ENCODE results near the gene GOLGA6D.
"Not testable (repeated sequence)": the region's sequence is repeated elsewhere in the genome, so short reads cannot be mapped to it uniquely, and the experiment has no call there.

Gene GOLGA6D, protein sequence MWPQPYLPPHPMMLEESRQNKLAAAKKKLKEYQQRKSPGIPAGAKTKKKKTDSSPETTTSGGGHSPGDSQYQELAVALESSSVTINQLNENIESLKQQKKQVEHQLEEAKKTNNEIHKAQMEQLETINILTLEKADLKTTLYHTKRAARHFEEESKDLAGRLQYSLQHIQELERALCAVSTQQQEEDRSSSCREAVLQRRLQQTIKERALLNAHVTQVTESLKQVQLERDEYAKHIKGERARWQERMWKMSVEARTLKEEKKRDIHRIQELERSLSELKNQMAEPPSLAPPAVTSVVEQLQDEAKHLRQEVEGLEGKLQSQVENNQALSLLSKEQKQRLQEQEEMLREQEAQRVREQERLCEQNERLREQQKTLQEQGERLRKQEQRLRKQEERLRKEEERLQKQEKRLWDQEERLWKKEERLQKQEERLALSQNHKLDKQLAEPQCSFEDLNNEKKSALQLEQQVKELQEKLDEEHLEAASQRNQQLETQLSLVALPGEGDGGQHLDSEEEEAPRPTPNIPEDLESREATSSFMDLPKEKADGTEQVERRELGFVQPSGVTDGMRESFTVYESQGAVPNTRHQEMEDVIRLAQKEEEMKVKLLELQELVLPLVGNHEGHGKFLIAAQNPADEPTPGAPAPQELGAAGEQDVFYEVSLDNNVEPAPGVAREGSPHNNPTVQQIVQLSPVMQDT

DNA sequence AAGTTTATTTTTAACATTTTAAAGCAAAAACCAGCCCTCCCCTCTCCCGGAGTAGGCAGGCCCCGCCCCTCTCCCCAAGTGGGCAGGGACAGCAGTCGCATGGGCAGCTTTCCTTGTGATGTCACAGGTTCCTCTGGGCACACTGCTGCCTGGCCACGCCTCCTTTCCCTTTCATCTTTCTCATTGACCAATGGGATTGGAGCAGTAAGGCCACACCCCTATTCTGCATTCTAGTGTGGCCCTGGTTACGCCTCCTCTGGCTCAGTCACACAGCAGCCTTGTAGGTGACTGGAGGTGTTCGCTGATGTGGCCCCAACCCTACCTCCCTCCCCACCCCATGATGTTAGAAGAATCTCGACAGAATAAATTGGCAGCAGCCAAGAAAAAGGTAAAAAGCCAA, at the start of gene GOLGA6D:
Gene GOLGA6D, plus strand, starts transcription at position 264 of the 400 bp plus-strand sequence. Its CDS starts 41 bp downstream, at position 305.
- DNase-seq, result not testable (repeated sequence)

DNA sequence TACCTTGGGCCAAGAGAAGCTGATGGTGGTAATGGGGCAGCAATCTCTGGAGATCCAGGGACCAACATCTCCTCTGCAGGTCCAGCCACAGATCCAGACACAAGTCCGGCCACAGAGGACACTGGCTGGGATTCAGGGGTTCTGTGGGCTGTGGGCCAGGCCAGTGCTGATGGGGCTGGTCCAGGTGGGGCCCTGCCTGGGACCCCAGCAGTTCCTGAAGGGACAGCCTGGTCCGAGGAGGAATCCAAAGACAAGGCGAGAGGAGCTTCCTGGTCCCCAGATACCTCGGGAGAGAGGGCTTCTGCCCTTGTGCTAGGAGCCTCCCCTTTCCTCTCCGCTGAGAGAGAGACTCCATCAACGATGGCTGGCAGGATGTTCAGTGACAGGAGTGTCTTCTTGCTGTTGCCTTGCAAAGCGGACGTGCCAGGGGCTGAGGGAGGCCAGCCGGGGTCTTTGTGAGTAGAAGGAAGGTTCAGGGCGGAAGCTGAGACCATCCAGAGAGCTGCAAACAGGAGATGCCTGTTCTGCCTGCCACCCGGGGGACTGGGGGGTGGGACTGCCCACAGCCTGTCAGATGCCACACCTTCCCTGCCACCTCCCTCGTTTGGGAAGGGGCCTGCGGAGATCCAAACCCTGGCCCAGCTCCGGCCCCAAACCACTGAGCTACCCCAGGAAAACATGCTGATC, 49.0 kb upstream of the GOLGA6D start:
- DNase-seq, result no peak

DNA sequence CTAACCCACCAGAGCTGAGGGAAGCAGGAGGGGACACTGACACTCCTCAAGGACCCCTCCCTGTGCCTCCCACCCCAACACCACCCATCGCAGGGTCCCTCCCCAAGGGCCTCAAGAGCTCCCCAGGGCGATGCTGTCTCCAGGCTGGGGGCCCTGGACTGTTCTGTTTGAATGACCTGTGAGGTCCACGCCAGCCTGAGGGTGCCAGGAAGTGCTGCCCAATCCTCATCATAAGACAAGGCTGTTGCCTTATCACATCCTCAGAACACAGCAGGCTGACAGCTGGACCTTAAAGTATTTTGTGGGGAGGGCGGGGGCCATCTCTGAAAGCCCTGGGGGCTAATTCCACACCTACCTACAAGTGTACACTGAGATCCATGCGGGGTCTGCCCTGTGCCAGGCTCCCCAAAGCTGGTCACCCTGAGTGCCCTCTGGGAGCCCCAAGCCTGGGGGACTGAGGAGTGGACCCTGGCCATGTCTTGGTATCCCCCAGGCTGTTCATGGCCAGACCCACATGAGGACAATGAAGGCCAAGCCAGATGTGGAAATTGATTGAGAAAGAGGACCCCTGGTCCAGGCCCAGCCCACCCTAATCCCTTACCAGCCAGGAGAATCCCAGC, 48.3 kb upstream of the GOLGA6D start:
- no peak for DNase-seq

DNA sequence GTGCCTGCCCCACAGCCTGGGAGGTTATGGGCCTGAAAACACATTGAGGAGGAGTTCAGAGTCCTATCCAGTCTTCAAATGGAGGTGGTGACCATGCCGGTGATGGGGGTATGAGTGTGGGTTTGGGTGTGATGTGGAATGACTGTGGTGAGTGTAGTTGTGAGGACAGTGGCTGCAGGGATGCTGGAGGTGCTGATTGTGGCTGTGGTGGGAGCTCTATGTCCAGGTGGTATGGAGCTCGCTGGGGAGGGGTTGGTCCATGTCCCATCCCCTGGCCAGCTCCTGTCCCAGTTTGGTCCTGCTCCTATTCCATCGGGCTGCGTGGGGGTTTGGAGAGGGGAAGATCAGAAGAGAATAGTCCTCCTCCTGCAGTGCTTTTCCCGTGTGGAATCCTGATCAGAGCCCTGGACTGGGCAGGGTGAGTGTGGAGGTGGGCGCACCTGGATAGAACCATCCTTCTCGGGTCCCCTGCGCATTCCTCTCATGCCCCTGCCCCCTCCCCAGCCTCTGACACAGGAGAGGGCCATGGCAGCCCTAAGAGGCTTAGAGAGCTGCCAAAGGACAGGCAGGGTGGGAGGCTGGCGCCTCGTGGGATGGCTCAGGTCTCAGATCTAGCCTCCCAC, 47.5 kb upstream of the GOLGA6D start:
- no peak for DNase-seq

DNA sequence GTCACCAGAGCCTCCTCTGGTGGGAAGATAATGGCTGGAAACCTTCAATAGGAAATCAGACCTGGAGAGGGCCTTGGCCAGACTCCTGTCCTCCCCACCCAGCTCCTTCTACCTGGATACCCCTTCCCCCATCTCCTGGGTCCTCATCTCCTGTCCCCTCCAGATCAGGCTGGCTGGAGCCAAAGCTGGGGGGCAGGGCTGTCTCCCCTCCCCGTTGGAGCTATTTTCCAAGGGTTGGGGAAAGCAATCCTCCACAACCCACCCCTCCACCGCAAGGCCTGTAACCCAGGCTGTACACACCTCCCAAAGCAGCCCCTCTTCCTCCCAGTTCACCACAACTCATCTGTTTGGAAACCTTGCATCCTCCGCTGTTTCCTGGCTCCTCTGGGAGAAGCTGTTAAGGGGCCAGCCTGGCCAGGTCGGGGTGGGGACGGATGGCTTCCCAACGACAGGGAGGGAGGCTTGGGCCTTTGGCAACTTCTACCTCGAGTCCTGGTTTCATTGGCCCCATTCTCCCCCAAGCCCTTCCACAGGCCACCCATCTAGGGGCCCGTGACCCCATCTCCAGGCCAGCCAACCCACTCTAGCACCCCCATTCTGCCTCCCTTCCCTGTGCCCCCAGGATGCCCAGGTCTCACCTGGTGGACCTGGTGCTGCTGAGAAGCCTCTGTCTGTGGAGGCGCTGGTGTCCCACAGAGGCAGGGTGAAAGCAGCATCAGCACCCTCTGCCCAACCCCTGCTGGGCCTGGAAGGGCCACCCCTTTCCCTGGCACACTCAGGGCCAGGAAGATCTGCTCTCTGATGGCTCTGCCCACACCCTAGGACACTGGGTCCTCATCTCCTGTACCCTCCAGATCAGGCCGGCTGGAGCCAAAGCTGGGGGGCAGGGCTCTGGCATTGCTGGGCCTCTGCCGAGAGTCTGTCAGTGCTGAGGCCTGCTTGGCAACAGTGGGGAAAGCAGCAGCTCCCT, 46.6 kb upstream of the GOLGA6D start:
- no peak for DNase-seq

DNA sequence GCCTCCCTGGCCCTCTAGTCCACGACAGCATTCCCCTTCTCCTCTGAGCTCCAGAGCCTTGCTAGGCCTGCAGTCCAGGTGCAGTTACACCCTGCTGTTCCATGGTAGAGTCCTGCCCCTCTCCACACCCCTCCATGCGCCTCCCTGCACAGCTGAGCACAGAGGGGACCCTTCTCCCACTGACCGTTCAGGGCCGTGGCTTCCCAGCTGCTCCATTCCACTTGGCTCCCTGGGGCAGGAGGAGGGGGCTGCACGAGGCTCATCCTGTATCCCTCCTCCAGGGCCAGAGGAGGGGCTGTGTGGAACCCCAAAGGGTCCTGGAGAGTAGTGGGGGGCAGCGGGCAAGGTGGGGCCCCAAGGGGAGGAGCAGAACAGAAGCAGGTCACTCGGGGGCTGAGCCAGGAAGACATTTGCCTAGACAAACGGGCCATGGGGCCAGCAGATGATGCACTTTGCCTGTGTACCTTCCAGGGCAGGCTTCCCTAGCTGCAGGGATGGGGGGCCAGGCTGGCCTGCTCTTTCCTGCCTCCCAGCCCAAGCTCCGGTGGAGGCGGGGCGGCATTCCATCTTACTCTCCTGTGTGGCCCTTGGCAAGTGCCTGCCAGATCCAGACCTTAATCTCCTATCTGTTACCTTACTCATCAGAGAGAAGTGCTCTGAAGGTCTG, 45.2 kb upstream of the GOLGA6D start:
- DNase-seq, result no peak

DNA sequence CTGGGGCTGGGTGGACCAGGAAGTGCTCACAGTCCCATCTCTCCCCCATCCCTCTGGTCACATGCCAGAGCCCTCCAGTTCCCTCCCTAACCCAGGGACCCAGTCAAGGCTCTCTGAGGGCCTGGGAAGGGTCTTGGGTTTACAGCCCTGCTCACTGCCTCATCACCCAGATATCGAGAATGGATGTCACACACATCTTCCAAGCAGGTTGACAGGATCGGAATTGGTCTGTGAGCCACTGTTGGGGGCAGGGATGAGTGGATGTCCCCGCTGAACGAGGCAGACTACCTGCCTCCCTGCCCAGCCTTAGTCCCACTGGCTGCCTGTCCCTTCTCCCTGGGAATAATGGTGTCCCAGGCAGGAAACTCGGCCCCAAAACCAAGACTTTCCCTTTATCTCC, 44.5 kb upstream of the GOLGA6D start:
- no peak for DNase-seq

DNA sequence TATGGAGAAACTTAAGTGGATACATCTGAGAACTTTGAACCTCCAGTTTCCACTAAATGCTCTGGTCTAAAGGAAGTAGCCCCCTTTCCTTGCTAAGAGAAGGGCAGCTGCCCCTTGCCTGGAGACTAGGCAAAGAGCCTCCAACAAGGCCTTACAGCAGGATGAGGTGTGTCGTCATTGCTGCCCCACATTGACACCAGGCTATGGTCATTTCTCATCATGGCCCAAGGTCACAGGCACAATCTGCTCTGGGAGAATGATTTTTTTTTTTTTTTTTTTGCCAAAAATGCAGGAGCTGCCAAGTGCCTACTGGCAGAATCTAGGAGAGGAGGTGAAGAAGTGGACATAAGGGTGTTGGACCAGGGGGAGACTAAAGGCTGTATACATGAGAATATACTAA, 36.9 kb upstream of the GOLGA6D start:
- not testable (repeated sequence) for DNase-seq

DNA sequence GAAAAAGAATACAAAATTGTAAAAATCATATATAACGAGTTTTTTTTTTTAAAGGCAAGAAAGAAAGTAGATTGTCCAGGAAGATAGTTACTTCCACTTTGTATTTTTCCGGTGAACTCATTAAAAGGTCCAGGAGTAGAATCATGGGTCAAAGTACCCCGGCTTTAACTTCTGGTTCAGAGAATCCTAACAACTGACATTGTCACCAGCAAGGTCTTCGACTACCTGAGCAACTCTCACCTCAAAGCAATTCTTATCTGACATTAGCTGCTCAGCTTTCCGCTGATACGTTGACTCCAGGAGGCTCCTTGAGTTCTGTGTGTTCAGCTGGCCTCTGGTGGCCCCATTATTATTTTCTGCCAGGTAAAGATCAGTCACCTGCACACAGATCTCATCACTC, 33.6 kb upstream of the GOLGA6D start:
- not testable (repeated sequence) for DNase-seq

DNA sequence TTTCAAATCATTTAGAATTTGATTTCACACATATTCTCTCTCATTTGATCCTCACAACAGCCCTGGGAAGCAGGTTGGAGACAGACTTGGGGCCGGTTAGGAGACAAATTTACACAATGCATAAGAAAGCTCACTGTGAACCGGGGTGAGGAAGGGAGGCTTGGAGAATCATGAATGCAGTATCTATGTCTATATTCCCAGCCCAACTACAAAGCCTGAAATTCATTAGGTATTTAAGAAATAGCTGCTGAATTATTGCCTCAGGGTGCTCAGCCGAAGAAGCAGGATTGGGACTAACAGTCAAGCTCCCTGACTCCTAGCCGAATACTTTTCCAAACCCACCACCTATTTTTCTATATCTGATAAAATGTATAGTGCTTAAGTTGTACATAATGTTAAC, 32.9 kb upstream of the GOLGA6D start:
- no peak for DNase-seq

DNA sequence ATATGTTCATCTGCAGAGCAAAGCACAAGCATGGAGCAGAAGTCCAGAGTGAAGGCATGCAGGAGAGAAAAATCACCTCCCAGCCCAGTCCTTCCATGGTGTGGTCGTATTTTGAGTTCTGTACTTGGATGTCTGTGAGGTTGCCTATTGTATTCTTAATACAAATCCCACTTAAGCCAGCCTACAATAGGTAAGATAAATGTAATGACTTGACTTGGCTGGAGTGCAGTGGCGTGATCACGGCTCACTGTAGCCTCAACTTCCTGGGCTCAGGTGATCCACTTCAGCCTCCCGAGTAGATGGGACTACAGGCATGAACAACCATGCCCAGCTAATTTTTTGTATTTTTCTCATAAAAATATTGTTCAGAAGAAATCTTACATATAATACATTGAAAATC, 31.3 kb upstream of the GOLGA6D start:
- not testable (repeated sequence) for DNase-seq

DNA sequence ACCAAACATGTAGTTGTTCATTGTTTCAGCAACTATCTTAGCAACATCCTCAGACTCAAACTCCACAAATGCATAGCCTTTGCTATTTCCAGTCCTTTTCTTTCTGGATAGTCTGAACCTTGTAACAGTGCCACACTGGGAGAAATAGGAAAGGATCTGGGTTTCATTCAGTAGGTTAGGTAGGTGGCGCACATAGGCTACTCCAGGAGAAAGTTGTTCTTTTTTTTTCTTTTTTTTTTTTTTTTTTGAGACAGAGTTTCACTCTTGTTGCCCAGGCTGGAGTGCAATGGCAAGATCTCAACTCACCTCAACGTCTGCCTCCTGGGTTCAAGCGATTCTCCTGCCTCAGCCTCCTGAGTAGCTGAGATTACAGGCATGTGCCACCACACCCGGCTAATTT, 30.4 kb upstream of the GOLGA6D start:
- not testable (repeated sequence) for DNase-seq

DNA sequence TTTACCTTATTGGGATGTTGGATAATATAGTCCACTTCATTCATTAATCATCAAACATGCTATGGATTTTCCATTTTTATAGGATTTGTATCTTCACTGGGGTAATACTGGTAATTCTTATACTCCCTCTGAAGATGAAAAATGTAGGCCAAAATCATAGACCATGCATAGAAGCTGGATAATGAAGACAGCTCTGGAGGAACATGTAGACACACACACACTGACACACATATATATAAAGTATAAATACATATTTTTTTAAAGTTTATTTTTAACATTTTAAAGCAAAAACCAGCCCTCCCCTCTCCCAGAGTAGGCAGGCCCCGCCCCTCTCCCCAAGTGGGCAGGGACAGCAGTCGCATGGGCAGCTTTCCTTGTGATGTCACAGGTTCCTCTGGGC, 24.6 kb upstream of the GOLGA6D start, which contains the start of gene GOLGA6C:
Gene GOLGA6C, plus strand, starts transcription at position 301 of the 400 bp plus-strand sequence. CDS start 265 bp downstream, outside the sequence.
- not testable (repeated sequence) for DNase-seq

DNA sequence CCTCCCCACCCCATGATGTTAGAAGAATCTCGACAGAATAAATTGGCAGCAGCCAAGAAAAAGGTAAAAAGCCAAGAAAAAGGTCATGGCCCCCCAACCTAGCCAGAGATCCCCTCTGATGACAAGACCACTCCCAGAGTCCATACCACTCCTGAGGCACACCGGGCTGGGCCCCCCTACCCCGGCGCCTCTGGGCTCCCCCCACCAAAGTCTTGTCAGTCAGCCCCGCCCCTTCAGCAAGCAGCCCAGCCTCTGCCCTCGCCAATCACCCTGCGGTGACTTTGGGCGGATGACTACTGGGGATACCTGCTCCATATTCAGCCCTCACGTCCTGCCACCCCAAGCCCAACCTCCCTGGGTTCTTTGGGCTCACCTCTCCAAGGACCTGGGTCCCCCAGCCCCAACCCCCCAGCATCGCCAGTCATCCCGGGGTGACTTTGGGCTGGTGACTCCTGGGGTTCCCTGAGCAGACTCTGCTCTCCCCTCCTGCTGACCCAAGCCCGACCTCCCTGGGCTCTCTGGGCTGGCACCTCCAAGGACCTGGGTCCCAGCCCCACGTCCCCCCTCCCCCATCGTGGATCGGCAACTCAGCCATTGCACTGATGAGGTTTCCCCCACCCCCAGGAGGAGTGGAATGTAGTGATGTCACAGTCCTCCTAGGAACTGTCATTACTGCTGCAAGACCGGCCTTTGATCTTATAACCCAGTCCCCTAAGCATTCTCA, 23.9 kb upstream of the GOLGA6D start:
- not testable (repeated sequence) for DNase-seq

DNA sequence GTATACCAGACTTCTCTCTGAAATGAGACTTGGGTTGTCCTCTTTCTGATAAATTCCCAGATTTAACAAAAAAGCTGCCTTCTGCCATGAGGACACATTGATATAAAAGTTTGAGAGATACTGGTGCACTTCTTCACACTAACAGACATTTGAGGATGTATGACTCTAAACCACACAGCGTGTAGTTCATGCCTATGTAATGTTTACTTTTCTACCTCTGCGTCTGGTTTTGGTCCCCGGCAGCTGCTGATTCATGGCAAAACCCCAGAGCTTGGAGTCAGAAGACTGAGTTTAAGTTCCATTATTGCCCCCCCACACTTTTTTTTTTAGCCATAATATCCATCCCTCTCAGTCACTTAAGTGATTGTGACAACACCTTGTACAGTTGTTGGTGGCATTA, 22.8 kb upstream of the GOLGA6D start:
- DNase-seq, result not testable (repeated sequence)

DNA sequence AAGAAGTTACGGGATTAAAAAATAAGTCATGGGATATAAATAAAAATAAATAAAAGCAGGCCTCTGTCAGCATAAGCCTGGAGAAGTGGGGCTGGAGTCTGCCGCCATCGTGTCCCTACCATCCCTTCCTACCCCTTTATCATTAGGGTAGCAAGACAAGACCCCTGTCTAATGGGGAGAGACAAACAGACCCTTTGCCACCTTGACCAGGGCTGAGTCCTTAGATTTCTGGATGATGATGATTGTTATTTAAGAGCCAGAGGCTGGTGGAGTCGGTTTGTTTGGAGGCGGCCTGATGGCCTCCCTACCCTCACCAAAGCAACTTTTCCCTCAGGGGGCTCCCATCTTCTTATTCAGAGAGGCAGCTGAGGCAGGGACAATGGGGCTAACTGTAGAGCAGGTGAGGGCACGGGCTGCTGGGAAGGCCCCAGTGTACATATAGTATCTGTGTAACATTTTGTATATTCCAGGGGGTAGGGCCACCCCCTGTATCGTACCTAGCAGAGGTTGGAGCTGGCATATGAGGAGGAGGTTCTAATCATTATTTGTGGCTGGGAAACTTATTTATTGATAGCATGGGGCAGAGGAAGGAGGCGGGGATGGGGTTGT, 8.8 kb upstream of the GOLGA6D start:
- DNase-seq, result not testable (repeated sequence)

DNA sequence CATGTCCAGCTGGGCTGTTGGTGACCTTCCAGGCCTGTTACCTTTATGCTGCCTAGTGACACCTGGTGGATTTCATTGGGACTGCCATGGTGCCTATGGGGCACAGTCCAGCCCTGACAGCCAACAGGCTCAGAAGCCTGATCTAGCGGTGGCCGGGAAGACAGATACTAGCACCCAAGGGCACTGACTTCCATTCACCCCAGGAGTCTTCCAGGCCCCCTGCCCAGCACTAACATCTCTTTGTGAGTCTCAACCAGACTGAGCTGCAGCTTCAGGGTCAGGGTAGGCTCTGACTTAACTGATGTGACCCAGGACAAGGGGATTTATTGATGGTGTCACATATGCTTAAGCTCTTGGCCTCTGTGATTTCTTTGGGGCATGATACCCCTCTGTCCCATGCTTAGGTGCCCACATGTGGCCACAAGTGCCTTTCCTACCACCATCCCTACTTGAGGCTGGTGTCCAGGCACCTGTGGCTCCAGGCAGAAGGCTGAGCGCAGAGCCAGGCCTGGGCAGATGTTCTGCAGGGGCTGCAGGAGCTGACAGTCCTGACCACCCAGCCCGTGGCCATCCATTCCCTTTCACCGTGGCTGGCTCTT, 8.0 kb upstream of the GOLGA6D start:
- not testable (repeated sequence) for DNase-seq

DNA sequence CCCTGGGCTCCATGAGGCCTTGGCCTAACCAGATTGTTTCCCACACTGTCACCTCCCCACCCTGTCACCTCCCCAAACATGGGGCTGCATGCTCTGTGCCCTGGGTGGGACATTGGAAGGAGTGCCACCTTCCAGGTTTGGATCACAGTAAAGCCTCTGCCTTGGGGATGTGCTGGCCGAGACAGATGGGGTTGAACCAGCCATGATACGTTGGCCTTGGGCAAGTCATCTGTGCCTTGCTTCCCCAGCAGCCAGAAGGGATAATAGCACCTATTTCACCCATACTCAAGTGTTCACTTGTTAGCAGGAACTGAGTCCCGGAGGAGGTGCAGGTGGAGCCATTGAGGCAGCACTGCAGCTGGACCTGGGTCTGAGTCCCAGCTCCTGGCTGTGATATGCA, 7.0 kb upstream of the GOLGA6D start:
- DNase-seq, result not testable (repeated sequence)

DNA sequence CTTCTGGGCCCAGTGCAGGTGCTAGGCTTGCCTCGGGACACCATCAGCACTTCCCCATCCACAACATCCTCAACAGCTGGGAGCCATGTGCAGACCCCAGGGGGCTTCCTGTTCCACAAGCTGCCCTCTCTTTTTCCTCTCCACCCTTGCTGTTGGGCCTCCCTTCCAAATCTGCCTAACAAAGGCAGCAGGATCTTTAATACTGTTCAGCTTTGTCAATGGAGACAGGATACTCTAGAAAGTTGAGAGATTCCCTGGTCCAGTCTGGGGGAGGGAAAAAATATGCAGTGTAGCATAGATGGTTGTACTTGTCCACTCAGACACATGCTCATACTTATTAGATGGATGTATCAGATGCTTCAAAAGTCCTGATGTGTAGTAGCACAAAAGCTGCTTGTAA, 4.1 kb upstream of the GOLGA6D start:
- not testable (repeated sequence) for DNase-seq
